ENCODE measurements around the gene ARPC1A.
A peak's percentile ranks its signal among the peaks of the same experiment; 100 is the strongest.
"Not testable (repeated sequence)": the region's sequence is repeated elsewhere in the genome, so short reads cannot be mapped to it uniquely, and the experiment has no call there.

The ARPC1A gene

GRCh38 chr7:99325592-99326407, at the start of gene ARPC1A:
Gene ARPC1A (plus strand): TSS chr7:99325898. CDS start chr7:99333354, 7,456 bp downstream.
- peak; percentile 91 for DNase-seq (ENCODE audit: low read depth, low spot score)

- DNase-seq (ENCODE audit: low read depth, low spot score): no peak
These were observed 47.5 kb upstream of the ARPC1A start for GRCh38 chr7:99278180-99278579.

- not testable (repeated sequence) for DNase-seq (ENCODE audit: low read depth, low spot score)
These were observed 41.5 kb upstream of the ARPC1A start for GRCh38 chr7:99284165-99284564.

- DNase-seq (ENCODE audit: low read depth, low spot score): no peak
These were observed 37.7 kb upstream of the ARPC1A start for GRCh38 chr7:99287779-99288534.

- no peak for DNase-seq (ENCODE audit: low read depth, low spot score)
These were observed 36.5 kb upstream of the ARPC1A start for GRCh38 chr7:99289185-99289584.

GRCh38 chr7:99290148-99290547, 35.5 kb upstream of the ARPC1A start:
- not testable (repeated sequence) for DNase-seq (ENCODE audit: low read depth, low spot score)

GRCh38 chr7:99290980-99291607, 34.6 kb upstream of the ARPC1A start:
- no peak for DNase-seq (ENCODE audit: low read depth, low spot score)

GRCh38 chr7:99292127-99292526, 33.6 kb upstream of the ARPC1A start:
- no peak for DNase-seq (ENCODE audit: low read depth, low spot score)

GRCh38 chr7:99293167-99293566, 32.5 kb upstream of the ARPC1A start:
- DNase-seq (ENCODE audit: low read depth, low spot score): no peak

- no peak for DNase-seq (ENCODE audit: low read depth, low spot score)
These were observed 32.0 kb upstream of the ARPC1A start for GRCh38 chr7:99293650-99294049.

GRCh38 chr7:99296471-99296870, 29.2 kb upstream of the ARPC1A start:
- DNase-seq (ENCODE audit: low read depth, low spot score): no peak

- no peak for DNase-seq (ENCODE audit: low read depth, low spot score)
These were observed 24.2 kb upstream of the ARPC1A start for GRCh38 chr7:99301496-99301895.

- DNase-seq (ENCODE audit: low read depth, low spot score): no peak
These were observed 20.0 kb upstream of the ARPC1A start for GRCh38 chr7:99305473-99306260.

- DNase-seq (ENCODE audit: low read depth, low spot score): no peak
These were observed 17.1 kb upstream of the ARPC1A start for GRCh38 chr7:99308461-99309074.

- DNase-seq (ENCODE audit: low read depth, low spot score): no peak
These were observed 16.6 kb upstream of the ARPC1A start for GRCh38 chr7:99309111-99309510.

GRCh38 chr7:99310004-99310403, 15.7 kb upstream of the ARPC1A start:
- no peak for DNase-seq (ENCODE audit: low read depth, low spot score)

- no peak for DNase-seq (ENCODE audit: low read depth, low spot score)
These were observed 14.0 kb upstream of the ARPC1A start for GRCh38 chr7:99311702-99312101.

GRCh38 chr7:99312316-99313203, 13.1 kb upstream of the ARPC1A start:
- no peak for DNase-seq (ENCODE audit: low read depth, low spot score)

- DNase-seq (ENCODE audit: low read depth, low spot score): no peak
These were observed 12.5 kb upstream of the ARPC1A start for GRCh38 chr7:99313204-99313573.

GRCh38 chr7:99314504-99314903, 11.2 kb upstream of the ARPC1A start:
- DNase-seq (ENCODE audit: low read depth, low spot score): no peak
